Measurements from ENCODE around the gene PRCC.

The PRCC gene

DNA sequence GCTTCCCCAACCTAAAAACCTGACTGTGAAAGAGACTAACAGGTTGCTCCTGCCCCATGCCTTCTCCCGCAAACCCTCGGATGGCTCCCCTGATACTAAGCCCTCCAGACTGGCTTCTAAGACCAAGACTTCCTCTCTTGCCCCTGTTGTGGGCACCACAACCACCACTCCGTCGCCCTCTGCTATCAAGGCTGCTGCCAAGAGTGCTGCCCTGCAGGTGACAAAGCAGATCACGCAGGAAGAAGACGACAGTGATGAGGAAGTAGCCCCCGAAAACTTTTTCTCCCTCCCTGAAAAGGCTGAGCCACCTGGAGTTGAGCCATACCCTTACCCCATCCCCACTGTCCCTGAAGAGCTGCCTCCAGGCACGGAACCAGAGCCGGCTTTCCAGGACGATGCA, 19.3 kb downstream of the PRCC start:
- DNase-seq (ENCODE audit: low spot score), result no peak
- TF ChIP-seq, protein P1, sequence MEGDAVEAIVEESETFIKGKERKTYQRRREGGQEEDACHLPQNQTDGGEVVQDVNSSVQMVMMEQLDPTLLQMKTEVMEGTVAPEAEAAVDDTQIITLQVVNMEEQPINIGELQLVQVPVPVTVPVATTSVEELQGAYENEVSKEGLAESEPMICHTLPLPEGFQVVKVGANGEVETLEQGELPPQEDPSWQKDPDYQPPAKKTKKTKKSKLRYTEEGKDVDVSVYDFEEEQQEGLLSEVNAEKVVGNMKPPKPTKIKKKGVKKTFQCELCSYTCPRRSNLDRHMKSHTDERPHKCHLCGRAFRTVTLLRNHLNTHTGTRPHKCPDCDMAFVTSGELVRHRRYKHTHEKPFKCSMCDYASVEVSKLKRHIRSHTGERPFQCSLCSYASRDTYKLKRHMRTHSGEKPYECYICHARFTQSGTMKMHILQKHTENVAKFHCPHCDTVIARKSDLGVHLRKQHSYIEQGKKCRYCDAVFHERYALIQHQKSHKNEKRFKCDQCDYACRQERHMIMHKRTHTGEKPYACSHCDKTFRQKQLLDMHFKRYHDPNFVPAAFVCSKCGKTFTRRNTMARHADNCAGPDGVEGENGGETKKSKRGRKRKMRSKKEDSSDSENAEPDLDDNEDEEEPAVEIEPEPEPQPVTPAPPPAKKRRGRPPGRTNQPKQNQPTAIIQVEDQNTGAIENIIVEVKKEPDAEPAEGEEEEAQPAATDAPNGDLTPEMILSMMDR (IDR thresholded peaks at IDR 0.05; ENCODE audit: borderline replicate concordance, control extremely low read depth, extremely low read depth, insufficient read depth, missing control alignments), result no peak
- in situ Hi-C loops (cut with MboI; ENCODE audit: low sequenced_read_pairs, unreplicated experiment), result no loop called here

DNA sequence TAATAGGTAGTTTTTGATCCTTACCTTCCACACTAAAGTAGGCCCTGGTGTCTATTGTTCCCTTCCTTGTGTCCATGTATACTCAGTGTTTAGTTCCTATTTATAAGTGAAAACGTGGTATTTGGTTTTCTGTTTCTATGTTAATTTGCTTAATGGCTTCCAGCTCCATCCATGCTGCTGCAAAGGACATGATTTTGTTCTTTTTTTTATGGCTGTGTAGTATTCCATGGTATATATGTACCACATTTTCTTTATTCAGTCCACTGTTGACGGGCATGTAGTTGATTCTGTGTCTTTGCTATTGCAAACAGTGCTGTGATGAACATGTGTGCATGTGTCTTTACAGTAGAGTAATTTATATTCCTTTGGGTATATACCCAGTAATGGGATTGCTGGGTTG, 20.8 kb downstream of the PRCC start:
- in situ Hi-C loops (cut with MboI; ENCODE audit: low sequenced_read_pairs, unreplicated experiment), result no loop called here
- TF ChIP-seq, protein P1 (IDR thresholded peaks at IDR 0.05; ENCODE audit: borderline replicate concordance, control extremely low read depth, extremely low read depth, insufficient read depth, missing control alignments), result no peak
- DNase-seq (ENCODE audit: low spot score), result no peak

DNA sequence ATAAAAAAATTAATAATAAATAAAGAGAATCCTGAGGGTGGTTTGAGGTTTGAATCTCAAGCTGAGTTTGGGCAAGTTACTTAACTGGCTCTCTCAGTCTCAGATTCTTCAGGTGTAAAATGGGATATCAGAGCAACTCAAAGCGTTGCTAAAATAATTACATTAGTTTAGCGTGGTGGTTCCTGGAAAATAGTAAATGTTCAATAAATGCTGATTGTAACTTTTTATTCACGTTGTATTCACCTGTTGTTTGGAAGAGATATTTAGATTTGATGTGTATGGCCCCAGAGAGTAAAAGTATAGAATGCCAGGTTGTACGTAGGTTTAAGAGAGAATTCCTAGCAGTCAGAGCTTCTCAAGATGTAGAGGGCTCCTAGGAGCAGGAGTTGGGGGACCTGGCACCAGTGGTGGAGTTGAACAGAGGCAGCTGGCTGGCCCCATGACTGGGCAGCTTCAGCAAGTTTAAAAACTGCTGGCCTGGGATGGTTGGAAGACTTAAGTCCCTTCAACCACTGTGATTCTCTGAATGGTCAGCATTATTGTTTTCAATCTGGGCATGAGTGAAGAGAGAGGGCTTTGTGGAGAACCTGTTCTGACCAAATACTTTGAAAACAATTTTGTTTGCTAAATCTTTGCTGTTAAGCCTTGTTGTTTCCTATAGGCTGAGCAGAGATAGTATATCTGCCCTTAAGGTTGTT, 22.4 kb downstream of the PRCC start:
- in situ Hi-C loops (cut with MboI; ENCODE audit: low sequenced_read_pairs, unreplicated experiment), result no loop called here

DNA sequence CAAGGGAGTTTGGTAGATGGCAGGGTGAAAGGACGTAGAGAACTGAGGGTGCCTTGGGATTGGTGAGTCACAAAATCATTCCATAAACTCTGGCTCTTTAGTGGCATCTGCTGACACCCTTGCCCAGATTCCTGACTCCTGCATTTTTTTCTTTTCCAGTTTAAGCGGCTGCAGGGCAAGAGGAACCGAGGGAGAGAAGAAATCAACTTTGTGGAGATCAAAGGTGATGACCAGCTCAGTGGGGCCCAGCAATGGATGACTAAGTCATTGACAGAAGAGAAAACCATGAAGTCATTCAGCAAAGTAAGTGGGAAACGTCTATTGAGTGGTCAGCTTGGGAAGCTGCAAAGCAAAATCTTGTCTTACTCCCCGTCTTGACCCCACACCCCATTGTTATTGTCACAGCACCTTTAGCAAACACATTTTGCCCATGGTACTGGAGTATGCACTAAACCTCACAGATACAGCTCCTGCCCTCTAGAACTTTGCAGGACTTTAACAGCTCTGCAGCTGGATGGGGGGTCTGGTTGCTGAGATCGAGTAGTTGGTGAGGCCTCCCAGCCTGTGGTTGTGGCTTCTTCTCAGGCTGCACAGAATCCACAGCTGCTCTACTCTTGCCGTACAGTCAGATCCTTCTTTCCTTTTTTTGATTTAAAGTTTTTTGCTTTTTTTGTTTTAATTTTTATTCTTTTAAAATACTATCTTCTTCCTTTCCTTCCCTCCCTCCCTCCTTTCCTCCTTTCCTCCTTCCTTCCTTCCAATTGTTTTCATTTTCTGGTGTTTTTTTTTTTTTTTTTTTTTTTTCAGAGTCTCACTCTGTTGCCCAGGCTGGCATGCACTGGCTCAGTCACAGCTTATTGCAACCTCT, 27.4 kb downstream of the PRCC start:
- TF ChIP-seq, protein P1 (IDR thresholded peaks at IDR 0.05; ENCODE audit: borderline replicate concordance, control extremely low read depth, extremely low read depth, insufficient read depth, missing control alignments), result no peak
- DNase-seq (ENCODE audit: low spot score), result no peak

More for the DNA sequence above, 22.4 kb downstream of the PRCC start:
- no peak for DNase-seq (ENCODE audit: low spot score)
- TF ChIP-seq, protein P1 (IDR thresholded peaks at IDR 0.05; ENCODE audit: borderline replicate concordance, control extremely low read depth, extremely low read depth, insufficient read depth, missing control alignments), result no peak

DNA sequence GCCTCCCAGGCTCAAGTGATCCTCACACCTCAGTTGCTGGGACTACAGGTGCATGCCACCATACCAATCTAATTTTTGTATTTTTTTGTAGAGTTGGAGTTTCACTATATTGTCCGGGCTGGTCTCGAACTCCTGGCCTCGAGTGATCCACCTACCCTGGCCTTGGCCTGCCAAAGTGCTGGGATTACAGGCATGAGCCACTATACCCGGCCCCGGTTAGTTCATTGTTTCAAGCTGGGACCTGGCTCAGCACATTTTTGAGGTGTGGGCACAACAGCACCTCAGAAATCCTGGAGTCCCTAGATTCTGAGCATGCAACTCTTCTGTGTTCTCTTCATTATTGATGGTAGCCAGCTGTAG, 28.0 kb downstream of the PRCC start:
- no peak for DNase-seq (ENCODE audit: low spot score)
- in situ Hi-C loops (cut with MboI; ENCODE audit: low sequenced_read_pairs, unreplicated experiment), result no loop called here
- TF ChIP-seq, protein P1 (IDR thresholded peaks at IDR 0.05; ENCODE audit: borderline replicate concordance, control extremely low read depth, extremely low read depth, insufficient read depth, missing control alignments), result no peak

More for the DNA sequence above, 27.4 kb downstream of the PRCC start:
- in situ Hi-C loops (cut with MboI; ENCODE audit: low sequenced_read_pairs, unreplicated experiment), result no loop called here

DNA sequence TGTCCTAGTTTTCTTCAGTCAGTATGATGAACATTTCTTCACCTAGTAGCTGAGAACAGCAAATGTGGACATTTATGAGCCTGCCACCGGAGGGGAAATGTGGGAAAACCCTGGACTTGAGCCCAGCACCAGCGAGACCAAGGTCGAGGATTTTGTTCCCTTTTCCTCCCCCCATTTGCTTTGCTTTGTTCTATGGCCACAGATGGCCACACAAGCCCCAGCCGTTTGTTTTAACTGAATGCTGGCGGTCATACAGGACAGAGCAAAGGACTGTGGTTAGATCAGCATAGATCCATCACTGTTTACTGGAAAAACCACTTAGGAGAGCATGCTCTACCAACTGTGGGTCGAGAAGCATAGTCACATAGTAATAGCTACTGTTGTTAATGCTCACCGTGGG, 28.5 kb downstream of the PRCC start:
- TF ChIP-seq, protein P1 (IDR thresholded peaks at IDR 0.05; ENCODE audit: borderline replicate concordance, control extremely low read depth, extremely low read depth, insufficient read depth, missing control alignments), result no peak
- in situ Hi-C loops (cut with MboI; ENCODE audit: low sequenced_read_pairs, unreplicated experiment), result no loop called here
- no peak for DNase-seq (ENCODE audit: low spot score)
